Measurements from ENCODE around the gene HDGFL1. TPM values are rescaled to one million over a fixed set of nuclear protein-coding genes. Genes with fewer than 3 reads are reported as not detected.

The HDGFL1 gene
- total and polyA plus RNA-seq, 4 donors = not detected

DNA sequence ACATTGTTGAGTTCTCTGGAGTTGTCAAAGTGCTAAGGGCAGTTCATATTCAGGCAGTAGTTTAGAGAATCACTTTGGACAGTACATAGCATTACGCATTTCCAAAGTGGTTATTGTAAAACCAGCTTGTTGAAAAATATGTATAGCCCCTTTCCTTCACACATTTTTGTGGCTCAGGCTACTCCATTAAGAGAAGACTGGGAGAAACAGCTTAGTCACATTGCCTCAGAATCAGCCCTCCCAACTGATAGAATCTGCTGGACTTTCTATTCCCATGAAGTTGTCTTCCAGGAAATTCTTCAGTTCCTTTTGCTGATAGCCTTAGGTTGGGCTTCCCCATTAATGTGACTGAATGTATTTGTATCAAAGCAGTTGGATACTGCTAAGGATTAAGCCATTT lies 39.5 kb upstream of the HDGFL1 start:
- H3K9me3 ChIP-seq (ENCODE audit: control insufficient read depth in 4 of 4, insufficient read depth in 3 of 4, low read length in 3 of 4) = no peaks in the 10 kb centered on the region
- WGBS, 2 donors = 95 to 100% methylated on average over 1 of the region's 1 CpG
- H3K27ac ChIP-seq (ENCODE audit: low read depth in 1 of 2, low read length in 1 of 2) = no peak overlapping the region
- H3K36me3 ChIP-seq (ENCODE audit: control insufficient read depth in 4 of 4, insufficient read depth in 4 of 4, low read length in 4 of 4) = no peaks in the 10 kb centered on the region
- TF ChIP-seq, protein P1, sequence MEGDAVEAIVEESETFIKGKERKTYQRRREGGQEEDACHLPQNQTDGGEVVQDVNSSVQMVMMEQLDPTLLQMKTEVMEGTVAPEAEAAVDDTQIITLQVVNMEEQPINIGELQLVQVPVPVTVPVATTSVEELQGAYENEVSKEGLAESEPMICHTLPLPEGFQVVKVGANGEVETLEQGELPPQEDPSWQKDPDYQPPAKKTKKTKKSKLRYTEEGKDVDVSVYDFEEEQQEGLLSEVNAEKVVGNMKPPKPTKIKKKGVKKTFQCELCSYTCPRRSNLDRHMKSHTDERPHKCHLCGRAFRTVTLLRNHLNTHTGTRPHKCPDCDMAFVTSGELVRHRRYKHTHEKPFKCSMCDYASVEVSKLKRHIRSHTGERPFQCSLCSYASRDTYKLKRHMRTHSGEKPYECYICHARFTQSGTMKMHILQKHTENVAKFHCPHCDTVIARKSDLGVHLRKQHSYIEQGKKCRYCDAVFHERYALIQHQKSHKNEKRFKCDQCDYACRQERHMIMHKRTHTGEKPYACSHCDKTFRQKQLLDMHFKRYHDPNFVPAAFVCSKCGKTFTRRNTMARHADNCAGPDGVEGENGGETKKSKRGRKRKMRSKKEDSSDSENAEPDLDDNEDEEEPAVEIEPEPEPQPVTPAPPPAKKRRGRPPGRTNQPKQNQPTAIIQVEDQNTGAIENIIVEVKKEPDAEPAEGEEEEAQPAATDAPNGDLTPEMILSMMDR (IDR thresholded peaks at IDR 0.05; ENCODE audit: control extremely low read depth, extremely low read depth) = no peak
- DNase-seq (no peak), ATAC-seq (ENCODE audit: insufficient read depth, low FRiP score) (no peak)
- H3K9ac ChIP-seq (ENCODE audit: insufficient read depth in 1 of 2, low read length in 2 of 2) = no peak overlapping the region
- no peaks in the 10 kb centered on the region for H3K27me3 ChIP-seq (ENCODE audit: control insufficient read depth in 3 of 3, insufficient read depth in 3 of 3, low read length in 2 of 3)
- H3K4me3 ChIP-seq = no peak overlapping the region
- no peaks in the 10 kb centered on the region for H3K4me1 ChIP-seq (ENCODE audit: control insufficient read depth in 5 of 5, insufficient read depth in 5 of 5, low read length in 5 of 5)

GRCh38 chr6:22530506-22530905 lies 38.9 kb upstream of the HDGFL1 start:
- H3K36me3 ChIP-seq (ENCODE audit: control insufficient read depth in 4 of 4, insufficient read depth in 4 of 4, low read length in 4 of 4) = no peaks in the 10 kb centered on the region
- H3K9ac ChIP-seq (ENCODE audit: insufficient read depth in 1 of 2, low read length in 2 of 2) = no peak overlapping the region
- ATAC-seq (ENCODE audit: insufficient read depth, low FRiP score) (no peak), DNase-seq (no peak)
- 39 to 93% methylated on average over 1 of the region's 1 CpG for WGBS, 2 donors
- H3K9me3 ChIP-seq (ENCODE audit: control insufficient read depth in 4 of 4, insufficient read depth in 3 of 4, low read length in 3 of 4) = no peaks in the 10 kb centered on the region
- H3K4me3 ChIP-seq = no peak overlapping the region
- H3K27ac ChIP-seq (ENCODE audit: low read depth in 1 of 2, low read length in 1 of 2) = no peak overlapping the region
- H3K4me1 ChIP-seq (ENCODE audit: control insufficient read depth in 5 of 5, insufficient read depth in 5 of 5, low read length in 5 of 5) = no peaks in the 10 kb centered on the region
- no peaks in the 10 kb centered on the region for H3K27me3 ChIP-seq (ENCODE audit: control insufficient read depth in 3 of 3, insufficient read depth in 3 of 3, low read length in 2 of 3)
- TF ChIP-seq, protein P1 (IDR thresholded peaks at IDR 0.05; ENCODE audit: control extremely low read depth, extremely low read depth) = no peak

GRCh38 chr6:22536122-22536521 lies 33.2 kb upstream of the HDGFL1 start:
- no peak overlapping the region for H3K9ac ChIP-seq (ENCODE audit: insufficient read depth in 1 of 2, low read length in 2 of 2)
- no peaks in the 10 kb centered on the region for H3K9me3 ChIP-seq (ENCODE audit: control insufficient read depth in 4 of 4, insufficient read depth in 3 of 4, low read length in 3 of 4)
- H3K36me3 ChIP-seq (ENCODE audit: control insufficient read depth in 4 of 4, insufficient read depth in 4 of 4, low read length in 4 of 4) = no peaks in the 10 kb centered on the region
- DNase-seq (no peak), ATAC-seq (ENCODE audit: insufficient read depth, low FRiP score) (no peak)
- no peak overlapping the region for H3K4me3 ChIP-seq
- no peak overlapping the region for H3K27ac ChIP-seq (ENCODE audit: low read depth in 1 of 2, low read length in 1 of 2)
- no peaks in the 10 kb centered on the region for H3K27me3 ChIP-seq (ENCODE audit: control insufficient read depth in 3 of 3, insufficient read depth in 3 of 3, low read length in 2 of 3)
- TF ChIP-seq, protein P1 (IDR thresholded peaks at IDR 0.05; ENCODE audit: control extremely low read depth, extremely low read depth) = no peak
- WGBS, 2 donors = 92 to 94% methylated on average over 4 of the region's 4 CpGs
- H3K4me1 ChIP-seq (ENCODE audit: control insufficient read depth in 5 of 5, insufficient read depth in 5 of 5, low read length in 5 of 5) = no peaks in the 10 kb centered on the region

DNA sequence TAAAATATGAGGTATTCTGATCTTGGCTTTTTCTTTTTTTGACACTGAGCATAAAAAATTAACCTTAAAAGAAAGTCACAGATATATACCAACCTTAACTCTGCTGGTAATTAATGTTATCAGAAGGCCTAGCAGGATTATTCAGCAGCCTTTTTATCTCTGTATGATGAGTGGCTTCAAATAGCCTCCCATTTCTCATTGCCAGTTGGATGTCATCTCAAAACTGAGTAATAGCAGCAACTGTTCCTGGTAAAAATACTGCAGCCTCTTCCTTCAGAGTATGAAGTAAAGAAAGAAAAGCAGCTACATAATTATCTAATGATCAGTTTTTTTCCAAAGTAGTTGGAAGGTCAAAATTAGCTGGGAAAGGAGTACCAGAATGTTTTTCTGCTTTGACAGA lies 24.9 kb upstream of the HDGFL1 start:
- TF ChIP-seq, protein P1 (IDR thresholded peaks at IDR 0.05; ENCODE audit: control extremely low read depth, extremely low read depth) = no peak
- H3K4me1 ChIP-seq (ENCODE audit: control insufficient read depth in 5 of 5, insufficient read depth in 5 of 5, low read length in 5 of 5) = peaks cover 0 to 2% (median 0%) of the 10 kb centered on the region in 5 donors
- no peaks in the 10 kb centered on the region for H3K9me3 ChIP-seq (ENCODE audit: control insufficient read depth in 4 of 4, insufficient read depth in 3 of 4, low read length in 3 of 4)
- H3K36me3 ChIP-seq (ENCODE audit: control insufficient read depth in 4 of 4, insufficient read depth in 4 of 4, low read length in 4 of 4) = no peaks in the 10 kb centered on the region
- H3K4me3 ChIP-seq = no peak overlapping the region
- H3K27me3 ChIP-seq (ENCODE audit: control insufficient read depth in 3 of 3, insufficient read depth in 3 of 3, low read length in 2 of 3) = no peaks in the 10 kb centered on the region
- no peak overlapping the region for H3K27ac ChIP-seq (ENCODE audit: low read depth in 1 of 2, low read length in 1 of 2)
- H3K9ac ChIP-seq (ENCODE audit: insufficient read depth in 1 of 2, low read length in 2 of 2) = no peak overlapping the region
- ATAC-seq (ENCODE audit: insufficient read depth, low FRiP score) (no peak), DNase-seq (no peak)

Data from lung (tissue), 12 donors.